PFSK-1 (cell line): ENCODE results near the gene XRCC3.

Source experiments
- POLR2AphosphoS5 ChIP-seq: IDR thresholded peaks from 2 replicates; pipeline ENCODE4 v1.6.1; 2012; ENCODE audit warnings: low read depth, mild to moderate bottlenecking, control low read depth, low read length, moderate library complexity
- SIN3A ChIP-seq: IDR thresholded peaks from 2 replicates; pipeline ENCODE4 v1.6.1; 2012; ENCODE audit warnings: mild to moderate bottlenecking, low read length, moderate library complexity, borderline replicate concordance; ENCODE audit not compliant: insufficient read depth
- TAF1 ChIP-seq: IDR thresholded peaks from 2 replicates; pipeline ENCODE4 v1.6.1; 2012; ENCODE audit warnings: low read length, control low read depth, borderline replicate concordance; ENCODE audit not compliant: insufficient read depth
- TF ChIP-seq, protein P1 (sequence below), 2 experiments: IDR thresholded peaks; 2 replicates each; pipeline versions ENCODE4 v1.6.1 to v1.8.0; 2011 to 2012; ENCODE audit warnings: low read depth in 2 of 2, low read length in 2 of 2, control low read depth in 1 of 2, inconsistent platforms in 1 of 2, mild to moderate bottlenecking in 1 of 2, moderate library complexity in 1 of 2; ENCODE audit not compliant: insufficient read depth in 1 of 2

DNA sequence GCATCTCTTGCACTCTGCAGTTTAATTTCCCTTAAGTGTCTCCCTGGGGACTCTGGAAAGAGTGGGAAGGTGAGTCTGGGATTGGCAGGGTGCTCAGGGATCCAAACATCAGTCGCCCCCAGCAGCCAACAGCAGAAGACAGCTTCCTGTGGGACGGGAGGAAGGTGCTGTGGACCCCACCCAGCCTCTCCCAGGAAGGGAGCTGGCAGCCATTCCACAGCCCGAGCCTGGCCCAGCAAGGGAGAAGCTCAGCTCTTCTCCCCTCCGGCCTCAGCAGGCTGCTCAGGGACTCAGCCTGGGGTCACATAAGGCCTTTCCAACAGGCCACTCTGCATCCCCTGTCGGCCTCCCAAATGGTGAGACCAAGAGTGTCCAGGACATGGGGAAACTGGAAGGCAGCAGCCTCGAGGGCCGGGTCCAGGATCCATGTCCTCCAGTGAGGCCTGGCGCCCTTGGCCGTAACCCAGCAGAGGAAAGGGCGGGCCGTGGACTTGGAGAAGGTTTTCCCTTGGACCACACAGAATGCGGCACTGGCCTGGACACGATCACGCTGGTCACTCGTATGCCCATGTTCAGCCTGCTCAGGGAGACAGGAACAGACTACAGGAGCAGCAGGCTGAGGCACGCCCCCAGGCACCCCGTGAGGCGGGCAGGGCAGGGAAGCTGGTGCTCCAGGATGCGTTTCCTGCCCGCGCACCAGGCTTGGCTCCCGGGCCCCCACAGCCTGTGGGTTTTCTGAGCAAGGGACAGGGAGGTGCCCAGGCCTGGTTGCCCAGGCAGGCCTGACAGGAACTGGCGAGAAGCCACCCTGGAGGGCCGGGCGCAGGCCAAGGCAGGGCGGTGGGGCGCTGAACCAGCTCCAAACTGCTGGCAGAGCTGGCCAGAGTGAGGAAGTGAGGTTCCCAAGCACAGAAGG is 3.5 kb downstream of the XRCC3 start:
- TF ChIP-seq POLR2AphosphoS5 (no peak), TAF1 (no peak), SIN3A (no peak)
- TF ChIP-seq, protein P1, sequence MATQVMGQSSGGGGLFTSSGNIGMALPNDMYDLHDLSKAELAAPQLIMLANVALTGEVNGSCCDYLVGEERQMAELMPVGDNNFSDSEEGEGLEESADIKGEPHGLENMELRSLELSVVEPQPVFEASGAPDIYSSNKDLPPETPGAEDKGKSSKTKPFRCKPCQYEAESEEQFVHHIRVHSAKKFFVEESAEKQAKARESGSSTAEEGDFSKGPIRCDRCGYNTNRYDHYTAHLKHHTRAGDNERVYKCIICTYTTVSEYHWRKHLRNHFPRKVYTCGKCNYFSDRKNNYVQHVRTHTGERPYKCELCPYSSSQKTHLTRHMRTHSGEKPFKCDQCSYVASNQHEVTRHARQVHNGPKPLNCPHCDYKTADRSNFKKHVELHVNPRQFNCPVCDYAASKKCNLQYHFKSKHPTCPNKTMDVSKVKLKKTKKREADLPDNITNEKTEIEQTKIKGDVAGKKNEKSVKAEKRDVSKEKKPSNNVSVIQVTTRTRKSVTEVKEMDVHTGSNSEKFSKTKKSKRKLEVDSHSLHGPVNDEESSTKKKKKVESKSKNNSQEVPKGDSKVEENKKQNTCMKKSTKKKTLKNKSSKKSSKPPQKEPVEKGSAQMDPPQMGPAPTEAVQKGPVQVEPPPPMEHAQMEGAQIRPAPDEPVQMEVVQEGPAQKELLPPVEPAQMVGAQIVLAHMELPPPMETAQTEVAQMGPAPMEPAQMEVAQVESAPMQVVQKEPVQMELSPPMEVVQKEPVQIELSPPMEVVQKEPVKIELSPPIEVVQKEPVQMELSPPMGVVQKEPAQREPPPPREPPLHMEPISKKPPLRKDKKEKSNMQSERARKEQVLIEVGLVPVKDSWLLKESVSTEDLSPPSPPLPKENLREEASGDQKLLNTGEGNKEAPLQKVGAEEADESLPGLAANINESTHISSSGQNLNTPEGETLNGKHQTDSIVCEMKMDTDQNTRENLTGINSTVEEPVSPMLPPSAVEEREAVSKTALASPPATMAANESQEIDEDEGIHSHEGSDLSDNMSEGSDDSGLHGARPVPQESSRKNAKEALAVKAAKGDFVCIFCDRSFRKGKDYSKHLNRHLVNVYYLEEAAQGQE (IDR thresholded peaks at IDR 0.05; ENCODE audit: insufficient read depth in 1 of 2, low read depth in 2 of 2, low read length in 2 of 2) = no peak
